ENCODE measurements around the gene SLCO2A1.

SLCO2A1 gene

DNA sequence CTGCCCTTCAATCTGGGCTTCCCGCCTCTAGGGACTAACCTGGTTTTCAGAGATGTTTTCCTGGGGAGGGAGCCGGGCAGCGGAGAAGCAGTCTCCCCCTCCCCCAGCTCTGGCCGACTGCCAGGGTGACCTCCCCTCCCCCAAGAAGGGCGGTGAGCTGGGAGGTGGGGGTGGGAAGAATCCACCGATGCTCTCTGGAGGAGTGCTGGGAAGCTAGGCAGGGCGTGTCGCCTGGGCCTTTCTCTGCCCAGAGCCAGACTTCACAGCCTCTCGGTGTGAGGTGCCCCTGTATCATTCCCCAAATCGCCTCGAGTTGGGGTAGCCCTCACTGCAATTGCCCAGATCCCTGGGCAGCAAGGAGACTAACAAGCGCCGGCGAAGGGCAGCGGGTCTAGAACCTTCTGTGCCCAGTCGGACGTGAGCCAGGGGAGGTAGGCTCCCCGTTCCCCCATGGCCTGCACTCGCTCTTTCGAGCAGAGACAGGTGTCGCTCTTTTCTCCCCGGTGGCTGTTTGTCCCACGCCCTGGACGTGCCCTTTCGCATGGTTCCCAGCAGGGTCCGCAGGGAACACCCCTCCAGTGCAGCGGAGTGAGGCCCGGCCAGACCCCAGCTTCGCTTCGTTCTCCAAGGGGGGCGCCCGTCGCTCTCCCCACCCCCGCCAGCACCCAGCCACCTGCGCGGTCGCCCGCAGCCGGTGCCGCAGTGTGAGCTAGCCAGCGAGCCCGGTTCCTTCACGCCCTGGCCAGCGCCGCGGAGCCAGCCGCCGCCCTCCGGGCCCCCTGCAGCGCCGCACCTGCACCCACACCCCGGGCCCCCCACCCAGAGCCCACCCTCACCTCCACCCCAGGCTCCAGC, 135.1 kb downstream of the SLCO2A1 start:
- peak; percentile 33 for DNase-seq

DNA sequence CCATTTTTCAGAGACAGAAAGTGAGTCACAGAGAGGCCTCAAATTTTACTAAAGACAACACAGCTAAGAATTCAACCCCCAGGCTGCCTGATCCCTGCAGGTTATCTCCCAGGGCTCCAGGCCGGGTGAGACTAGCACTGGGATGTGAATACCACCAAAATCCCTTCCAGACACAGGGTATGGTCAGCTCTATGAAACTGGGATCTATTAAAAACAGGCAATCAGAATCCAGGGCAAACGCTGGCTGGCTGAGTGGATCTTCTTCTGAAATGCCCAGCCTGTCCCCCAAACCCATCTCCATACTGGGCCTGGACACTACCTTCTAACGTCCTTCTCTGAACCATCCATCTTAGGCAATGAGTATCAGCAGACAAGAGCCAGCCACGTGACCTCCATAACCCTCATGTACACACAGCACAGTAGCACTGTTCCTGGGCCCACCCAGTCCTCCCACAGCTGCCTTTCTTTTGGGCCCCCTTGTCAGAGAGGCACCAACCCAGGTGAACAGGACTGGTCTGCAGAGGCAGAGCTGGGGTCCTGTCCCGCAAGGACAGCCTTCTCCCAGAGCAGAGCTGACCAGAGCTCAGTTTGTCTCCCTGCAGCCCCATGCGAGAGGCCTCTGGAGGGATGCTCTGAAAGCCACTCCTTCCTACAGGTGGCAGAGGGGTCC, 135.9 kb downstream of the SLCO2A1 start:
- DNase-seq: no peak

DNA sequence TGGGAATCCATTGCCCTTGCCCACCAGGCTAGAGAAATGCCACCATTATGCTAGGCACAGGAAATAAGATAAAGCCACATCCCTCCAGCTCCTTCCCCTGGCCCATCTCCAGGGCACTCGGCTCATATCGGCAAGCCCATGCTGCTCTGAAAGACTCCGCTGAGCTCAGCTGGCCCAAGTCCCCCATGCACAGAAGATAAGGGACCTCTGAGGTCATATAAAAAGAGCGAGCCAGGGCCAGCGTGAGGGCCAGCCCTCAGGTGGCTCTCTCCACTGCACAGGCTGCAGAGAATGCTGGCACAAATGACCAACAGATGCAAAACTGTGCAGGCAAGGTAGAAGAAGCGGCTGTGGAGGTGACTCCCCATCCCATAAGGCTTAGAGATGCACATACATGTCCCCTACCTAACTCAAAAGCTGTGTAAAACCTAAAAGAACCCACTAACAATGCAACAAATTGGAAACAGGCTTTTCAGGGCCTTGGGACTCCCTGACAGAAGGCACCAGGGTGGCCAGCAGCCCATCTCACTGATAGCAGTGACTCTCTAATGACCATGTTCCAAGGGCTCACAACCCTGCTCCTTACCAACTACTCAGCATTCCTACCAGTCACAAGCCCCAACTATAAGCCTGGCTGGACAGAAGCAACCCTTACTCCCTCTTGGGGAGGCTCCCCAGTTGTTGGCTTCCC, 137.0 kb downstream of the SLCO2A1 start:
- DNase-seq: no peak

DNA sequence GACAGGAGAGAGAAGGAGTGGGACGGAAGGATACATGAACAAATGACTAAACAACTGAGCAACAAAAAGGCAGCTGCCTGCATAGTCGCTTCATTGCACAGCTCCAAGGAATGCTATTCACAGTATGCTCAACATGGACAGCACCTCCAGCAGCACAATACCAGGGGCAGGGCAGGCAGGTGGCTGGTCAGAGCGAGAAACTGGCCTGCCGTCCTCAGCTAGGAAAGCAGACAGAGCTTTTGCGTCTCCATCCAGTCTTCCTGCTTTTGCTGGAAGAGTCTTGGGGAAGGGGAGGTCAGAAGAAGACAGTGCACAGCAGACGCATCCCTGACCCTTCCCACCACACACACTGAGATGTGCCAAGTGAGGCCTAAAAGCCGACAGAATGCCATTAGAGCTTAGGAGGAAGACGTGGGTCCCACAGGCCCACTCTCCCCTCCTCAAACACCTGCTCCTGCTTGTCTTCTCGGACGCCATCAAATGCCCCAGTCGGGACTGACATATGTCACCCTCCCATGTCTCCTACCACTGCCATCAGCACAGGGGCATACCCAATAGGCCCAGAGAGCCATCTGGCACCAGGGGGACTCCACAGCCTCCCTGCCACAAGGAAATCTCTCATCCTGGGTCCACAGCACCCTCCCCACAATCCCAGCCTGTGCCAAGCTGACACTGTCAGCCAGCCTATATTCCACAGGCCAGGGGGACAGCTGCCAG, 137.9 kb downstream of the SLCO2A1 start:
- no peak for DNase-seq

DNA sequence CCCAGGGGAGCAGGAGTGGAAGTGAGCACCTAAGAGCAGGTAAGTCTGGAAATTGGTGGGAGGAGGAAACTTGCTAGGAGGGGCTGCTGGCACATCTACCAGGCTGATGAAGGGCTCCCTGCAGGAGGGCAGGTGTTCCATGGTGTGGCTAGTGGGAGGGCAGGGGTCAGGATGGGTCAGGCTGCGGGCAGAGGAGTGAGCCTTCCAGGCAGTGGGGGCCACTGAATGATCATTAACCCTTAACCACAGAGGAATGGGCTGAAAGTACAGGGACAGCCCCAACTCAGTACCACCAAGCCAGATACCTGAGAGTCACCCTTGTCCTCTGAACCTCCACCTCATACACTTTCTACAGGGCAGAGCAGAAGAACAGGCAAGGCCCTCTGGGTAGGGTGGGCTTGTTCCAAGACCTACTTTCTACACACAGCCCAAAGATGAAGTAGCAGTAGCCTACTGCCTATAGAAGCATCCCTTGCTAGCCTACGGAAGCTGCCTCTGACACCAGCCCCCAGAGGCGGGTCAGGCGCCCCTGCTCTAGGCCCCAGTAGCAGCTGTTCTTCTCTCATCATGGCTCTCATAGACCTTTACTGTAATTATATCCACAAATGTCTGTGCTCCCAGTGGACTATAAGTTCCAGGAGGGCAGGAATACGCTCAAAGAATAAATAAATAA, 138.6 kb downstream of the SLCO2A1 start:
- DNase-seq: no peak

DNA sequence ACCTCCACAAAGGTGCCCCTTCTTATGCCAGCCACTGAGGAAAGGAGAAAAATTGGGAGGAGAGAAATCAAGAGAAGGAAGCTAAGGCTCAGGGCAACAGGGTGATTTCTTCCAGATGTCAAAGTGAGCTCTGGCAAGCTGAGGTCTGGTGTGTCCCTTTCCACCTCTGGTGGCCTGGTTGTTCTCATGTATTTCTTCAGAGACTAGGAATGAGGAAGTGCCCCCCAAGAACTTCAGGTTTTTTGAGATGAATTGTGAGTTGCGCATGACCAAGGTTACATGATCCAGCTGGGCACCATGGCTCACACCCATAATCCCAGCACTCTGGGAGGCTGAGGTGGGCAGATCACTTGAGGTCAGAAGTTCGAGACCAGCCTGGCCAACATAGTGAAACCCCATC, 139.7 kb downstream of the SLCO2A1 start:
- no peak for DNase-seq

DNA sequence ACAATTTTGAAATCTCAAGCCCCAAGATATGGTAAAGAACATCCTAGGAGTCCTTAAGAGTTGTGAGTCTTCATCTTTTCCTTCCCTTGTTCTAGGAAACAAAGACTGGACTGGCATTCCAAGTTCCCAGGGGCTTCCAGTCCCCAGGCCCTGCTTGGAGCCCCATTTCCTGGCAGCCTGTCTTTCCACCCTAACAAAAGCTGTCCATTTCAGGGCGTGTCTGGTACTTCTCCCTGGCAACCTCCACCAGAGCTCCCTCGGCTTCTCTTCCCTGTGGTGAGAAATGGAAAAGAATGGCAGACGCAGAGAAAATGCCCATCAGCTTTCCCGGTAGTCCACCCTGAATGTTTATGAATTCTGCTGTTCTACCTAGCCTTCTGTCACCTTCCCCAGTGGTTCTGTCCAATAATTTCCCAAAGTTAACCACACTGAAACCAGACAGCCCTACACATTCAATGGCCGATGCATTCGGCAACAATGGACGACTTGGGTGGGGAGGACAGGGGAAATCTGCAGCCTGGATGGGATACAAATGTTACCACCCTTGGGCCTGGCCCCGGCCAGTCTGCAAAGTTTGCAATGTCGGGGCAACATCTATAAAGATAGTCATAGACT, 140.9 kb downstream of the SLCO2A1 start:
- DNase-seq: no peak

DNA sequence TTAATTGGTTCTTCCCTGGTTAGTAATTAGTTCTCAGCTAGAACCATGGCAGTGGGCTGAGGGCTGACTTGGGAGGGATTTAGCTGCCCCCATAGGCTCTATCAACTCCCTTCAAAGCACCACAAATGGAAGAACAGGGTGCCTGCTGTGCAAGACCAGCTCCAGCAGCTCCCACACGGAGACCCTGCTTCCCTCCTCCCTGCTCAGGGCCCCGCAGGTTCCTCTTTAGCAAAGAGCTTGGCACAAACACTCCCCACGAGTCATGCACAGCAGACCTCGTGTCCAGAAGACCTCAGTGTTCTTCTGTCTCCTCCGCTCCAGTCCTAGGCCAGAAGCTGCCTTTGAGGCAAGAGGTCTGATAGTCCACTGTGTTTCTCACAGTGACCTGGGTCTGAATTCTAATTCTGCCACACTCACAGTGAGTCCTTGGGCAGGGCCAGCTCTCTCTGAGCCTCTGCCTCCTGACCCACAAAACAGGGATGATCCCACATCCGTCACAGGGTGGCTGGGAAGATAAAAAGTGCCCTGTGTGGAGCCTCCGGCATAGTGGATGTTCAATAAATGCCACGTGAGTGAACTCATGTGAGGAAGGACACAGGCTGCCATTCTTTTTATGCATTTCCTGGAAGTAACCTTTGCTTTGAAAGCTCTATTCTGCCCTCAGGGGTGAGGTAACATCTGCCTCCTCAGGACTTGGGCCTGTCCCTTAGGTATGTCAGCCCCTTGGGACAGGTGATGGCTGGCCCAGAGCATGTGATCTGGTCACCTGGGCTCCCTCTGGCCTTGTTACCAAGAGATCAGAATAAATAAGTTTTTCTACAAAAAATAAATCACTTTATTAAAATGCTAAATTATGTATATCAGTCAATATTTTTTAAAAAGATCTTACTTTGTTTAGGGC, 141.7 kb downstream of the SLCO2A1 start:
- DNase-seq: no peak

DNA sequence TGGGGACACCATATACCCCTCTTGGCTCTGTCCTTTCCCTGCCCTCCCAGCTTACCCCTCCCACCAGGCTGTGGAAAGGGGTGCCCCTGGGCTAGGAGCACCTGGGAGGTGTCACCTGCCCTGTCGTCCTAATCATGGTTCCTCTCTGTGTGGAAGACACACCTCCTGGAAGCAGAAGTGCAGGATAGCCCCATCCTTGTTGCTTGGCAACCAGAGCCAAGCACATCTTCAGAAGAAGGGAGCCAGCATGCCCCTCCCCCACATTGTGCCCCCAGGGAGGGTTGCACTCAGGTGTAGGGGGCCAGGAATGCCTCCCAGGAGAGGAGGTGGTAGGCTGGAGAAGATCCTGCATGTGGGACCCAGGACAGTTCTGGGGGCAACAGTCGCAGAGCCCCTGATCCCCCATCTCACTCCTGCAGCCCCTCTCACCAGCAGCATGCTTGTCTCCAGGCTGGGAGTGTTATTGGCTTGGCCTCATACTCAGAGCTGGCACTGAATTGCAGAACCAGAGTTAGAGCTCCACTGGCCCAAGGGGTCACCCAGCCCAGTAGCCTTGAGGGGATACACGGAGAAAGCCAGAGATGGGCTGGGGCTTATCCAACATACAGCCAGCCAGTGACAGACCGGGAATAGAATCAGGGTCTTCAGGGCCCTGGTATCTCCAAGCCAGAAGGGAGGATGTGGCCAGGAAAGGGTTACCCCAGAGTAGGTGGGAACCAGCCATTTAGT, 142.5 kb downstream of the SLCO2A1 start:
- no peak for DNase-seq

DNA sequence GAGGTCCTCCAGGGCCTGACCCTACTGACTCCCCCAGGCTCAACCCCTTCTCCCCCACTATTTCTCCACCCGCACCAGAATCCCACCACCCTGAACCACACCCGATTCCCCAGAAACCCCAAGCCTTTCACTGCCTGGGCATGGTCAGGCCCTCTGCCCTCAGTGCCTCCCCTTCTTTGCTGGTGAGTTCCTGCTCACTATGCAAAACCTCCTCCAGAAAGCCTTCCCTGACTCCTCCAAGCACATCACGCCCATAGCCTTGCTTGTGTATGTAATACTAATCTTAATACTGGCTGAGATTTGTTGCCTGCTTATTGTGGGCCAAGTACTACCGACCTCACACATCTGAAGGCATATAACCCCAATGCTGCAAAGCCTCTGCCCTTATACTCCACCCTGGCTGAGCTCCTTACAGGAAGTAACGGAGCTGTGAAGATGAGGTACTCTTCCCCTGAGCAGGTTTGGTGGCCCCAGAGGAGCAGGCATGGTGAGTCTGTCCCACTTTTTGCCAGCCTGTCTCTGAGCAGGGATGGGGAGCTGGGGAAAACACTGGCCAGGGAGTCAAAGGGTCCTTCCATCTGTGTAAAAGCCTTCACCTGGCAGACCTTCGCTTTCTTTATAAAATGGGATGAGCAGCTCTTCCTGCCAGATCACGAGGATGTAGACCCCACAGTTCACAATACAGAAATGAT, 143.5 kb downstream of the SLCO2A1 start:
- no peak for DNase-seq

DNA sequence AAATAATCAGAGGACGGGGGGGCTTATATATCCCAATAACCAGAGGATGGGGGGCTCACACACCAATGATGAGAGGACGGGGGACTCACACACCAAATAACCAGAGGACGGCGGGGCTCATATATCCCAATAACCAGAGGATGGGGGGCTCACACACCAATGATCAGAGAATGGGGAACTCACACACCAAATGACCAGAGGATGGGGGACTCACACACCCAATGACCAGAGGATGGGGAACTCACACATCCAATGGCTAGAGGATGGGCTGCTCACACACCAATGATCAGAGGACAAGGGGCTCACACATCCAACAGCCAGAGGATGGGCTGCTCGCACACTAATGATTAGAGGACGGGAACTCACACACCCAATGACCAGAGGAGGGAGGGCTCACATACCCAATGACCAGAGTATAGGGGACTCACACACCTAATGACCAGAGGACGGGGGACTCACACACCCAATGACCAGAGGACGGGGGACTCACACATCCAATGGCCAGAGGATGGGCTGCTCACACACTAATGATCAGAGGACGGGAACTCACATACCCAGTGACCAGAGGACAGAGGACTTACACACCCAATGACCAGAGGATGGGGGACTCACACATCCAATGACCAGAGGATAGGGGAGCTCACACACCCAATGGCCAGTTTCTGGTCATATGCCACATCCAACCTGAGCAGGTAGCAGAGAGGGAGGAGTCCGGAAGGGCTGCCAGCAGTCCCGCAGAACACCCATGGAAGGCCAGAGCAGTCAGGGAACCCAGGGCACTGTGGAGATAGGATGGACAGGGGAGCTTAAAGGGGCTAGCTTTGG, 144.6 kb downstream of the SLCO2A1 start:
- DNase-seq: no peak

DNA sequence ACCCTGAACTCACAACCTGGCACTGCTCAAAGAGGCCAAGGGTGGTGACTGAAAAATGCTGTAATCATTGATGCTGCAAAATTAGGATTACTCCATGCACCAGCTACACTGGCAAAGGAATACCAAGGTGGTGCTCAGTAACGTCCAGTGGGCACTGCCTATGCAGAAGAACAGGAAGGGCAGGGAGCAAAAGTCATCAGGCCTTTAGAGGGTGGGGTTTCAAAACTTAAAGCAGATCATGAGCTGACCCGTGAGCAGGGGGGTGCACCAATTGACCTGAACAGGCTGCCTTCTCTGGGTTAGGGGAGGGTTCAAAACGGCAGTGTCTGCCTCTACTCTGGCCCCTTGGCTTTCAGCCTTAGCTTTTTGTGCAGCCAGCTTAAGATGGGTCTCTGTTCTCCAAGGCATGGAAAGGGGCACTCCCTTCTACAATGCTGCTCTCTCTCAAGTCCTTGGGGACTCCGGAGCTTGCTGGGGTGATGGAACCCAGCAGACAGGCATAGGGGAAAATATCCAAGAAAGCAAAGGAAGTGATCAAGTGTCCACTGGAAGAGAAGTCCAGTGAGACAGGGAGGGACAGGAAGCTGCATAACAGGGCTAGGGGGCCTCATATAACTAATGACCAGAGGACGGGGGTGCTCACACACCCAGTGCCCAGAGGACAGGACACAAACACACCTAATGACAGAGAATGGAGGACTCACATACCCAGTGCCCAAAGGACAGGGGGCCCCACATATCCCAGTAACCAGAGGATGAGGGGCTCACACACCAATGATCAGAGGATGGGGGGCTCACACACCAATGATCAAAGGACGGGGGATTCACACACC, 145.5 kb downstream of the SLCO2A1 start:
- no peak for DNase-seq

DNA sequence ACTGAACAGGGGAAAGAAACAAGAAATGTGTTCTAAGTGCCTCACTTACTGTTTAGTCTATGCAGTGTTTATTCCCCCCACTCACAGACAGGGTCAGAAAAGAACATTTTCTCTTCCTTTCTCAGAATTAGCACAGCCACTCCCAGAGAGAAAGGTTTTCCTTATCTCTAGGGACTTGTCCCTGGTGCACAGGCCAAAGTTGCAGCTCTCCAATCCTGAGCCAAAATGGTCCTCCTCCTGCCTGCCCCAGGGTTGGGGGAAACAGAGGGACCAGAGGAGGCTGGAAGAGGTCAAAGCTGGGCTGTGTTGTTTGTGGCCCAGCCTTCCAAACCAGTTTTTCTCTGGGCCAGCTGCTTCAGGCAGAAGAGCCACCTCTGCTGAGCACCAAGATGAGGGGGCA, 146.1 kb downstream of the SLCO2A1 start:
- DNase-seq: no peak

DNA sequence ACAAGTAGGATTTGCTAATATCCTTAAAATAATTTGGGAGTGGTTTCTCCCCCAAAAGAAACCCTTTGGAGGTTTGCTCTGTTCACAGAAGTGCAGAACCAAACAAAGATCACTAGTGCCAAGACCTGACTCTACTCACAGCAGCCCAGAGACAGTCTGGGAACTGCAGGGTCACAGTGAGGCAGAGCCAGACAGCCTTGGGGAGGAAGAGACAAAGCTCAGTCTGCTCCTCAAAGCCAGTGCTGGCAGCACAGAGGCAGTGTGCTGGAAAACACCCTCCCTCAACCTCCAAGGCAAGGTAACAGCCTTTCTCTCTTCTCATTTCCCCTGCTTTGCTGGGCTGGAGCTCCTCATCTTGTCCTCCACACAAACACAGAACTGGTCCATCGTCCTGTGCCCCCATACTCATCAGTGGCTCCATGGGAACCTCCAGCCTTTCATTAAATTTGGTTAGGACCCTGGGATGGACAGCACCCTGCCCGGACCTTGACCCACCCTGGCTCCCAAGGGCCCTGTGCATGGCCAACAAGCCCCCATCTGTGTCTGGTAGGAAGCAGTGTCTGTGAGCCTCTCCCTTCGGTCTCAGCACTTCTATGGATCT, 146.6 kb downstream of the SLCO2A1 start:
- no peak for DNase-seq

DNA sequence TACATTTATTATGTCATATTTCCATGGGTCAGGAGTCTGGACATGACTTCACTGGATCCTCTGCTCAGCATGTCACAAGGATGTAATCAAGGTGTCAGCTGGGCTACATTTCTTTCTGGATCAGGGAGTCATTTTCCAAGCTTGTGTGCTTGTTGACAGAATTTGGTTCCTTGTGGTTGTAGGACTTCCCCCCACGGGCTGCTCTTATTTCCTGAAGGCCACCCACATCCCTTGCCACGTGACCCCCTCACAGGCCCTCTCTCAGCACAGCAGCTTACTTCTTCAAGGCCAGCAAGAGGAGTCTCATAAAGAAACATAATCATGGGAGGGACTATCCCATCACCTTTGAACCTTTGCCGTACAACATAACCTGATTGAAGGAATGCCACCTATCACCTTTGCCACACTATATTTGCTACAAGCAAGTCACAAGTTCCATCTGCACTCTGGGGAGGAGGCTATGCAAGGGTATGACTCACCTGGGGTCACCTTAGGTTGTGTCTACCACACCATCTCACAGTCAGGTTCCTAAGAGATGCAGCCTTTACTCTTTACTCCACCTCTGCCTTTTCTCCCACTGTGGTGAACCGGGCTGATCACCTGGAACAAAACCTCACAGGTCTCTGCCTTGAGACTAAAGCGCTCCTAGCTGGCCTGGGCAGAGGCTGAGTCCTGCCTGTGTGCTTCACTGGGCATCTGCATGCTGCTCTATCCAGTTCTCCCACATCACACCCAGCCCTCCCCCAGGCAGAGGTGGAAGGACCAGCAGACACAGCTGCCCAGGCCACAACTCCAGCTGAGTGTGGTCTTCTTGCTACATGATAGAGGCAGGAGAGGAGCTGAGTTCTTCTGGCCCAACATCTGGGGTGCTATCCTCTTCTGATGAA, 147.5 kb downstream of the SLCO2A1 start:
- no peak for DNase-seq

DNA sequence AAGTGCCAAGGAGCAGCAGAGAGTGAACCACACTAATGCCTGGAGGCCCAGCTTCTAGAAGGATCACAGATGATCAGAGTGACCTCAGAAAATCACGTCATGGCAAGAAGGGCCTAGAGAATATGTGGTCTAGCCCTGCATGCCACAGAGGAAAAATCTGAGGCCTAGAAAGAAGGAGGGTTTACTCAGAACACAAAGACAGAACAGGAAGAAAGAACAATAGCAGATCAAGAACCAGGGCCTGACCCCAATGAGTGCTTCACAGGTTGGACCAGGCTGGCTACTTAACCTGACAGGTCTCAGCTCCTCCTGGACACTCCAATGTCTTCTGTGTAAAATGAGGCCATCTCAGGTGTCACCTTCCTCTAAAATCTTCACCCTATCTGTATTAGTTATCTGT, 148.2 kb downstream of the SLCO2A1 start:
- DNase-seq: no peak
